HEK293T (cell line): ENCODE measurements around the gene CKLF.

Source experiments
- BHLHE40 ChIP-seq: fragments of 450-650 bp; IDR thresholded peaks from 2 replicates; pipeline ENCODE4 v1.6.1; 2016; ENCODE audit warnings: mild to moderate bottlenecking, moderate library complexity, borderline replicate concordance
- CTBP1 ChIP-seq: fragments of 450-650 bp; IDR thresholded peaks from 2 replicates; pipeline ENCODE4 v1.6.1; 2016; ENCODE audit warnings: borderline replicate concordance
- ELF4 ChIP-seq: fragments of 450-650 bp; IDR thresholded peaks from 2 replicates; pipeline ENCODE4 v1.6.1; 2017; ENCODE audit warnings: antibody characterized with exemption
- FOXA1 ChIP-seq: fragments of 450-650 bp; IDR thresholded peaks from 2 replicates; pipeline ENCODE4 v1.6.1; 2016; ENCODE audit warnings: mild to moderate bottlenecking
- FOXK2 ChIP-seq: fragments of 450-650 bp; IDR thresholded peaks from 2 replicates; pipeline ENCODE4 v1.6.1; 2016; ENCODE audit warnings: mild to moderate bottlenecking
- FOXM1 ChIP-seq: fragments of 450-650 bp; IDR thresholded peaks from 2 replicates; pipeline ENCODE4 v1.6.1; 2017; ENCODE audit warnings: mild to moderate bottlenecking, borderline replicate concordance
- L3MBTL2 ChIP-seq: fragments of 450-650 bp; conservative IDR thresholded peaks from 2 replicates; pipeline ENCODE4 v1.6.1; 2016; ENCODE audit warnings: mild to moderate bottlenecking
- LEF1 ChIP-seq: fragments of 450-650 bp; IDR thresholded peaks from 2 replicates; pipeline ENCODE4 v1.6.1; 2017; ENCODE audit warnings: mild to moderate bottlenecking, borderline replicate concordance
- NFRKB ChIP-seq: fragments of 450-650 bp; IDR thresholded peaks from 2 replicates; pipeline ENCODE4 v1.6.1; 2016; ENCODE audit warnings: mild to moderate bottlenecking, moderate library complexity
- PKNOX1 ChIP-seq: fragments of 450-650 bp; IDR thresholded peaks from 2 replicates; pipeline ENCODE4 v1.6.1; 2016
- SP1 ChIP-seq: fragments of 450-650 bp; IDR thresholded peaks from 2 replicates; pipeline ENCODE4 v1.6.1; 2017
- SUZ12 ChIP-seq: fragments of 450-650 bp; IDR thresholded peaks from 2 replicates; pipeline ENCODE4 v1.6.1; 2016; ENCODE audit warnings: mild to moderate bottlenecking
- TARDBP ChIP-seq: fragments of 450-650 bp; IDR thresholded peaks from 2 replicates; pipeline ENCODE4 v1.6.1; 2016
- ZNF384 ChIP-seq: fragments of 450-650 bp; IDR thresholded peaks from 2 replicates; pipeline ENCODE4 v1.6.1; 2016

GRCh38 chr16:66590322-66590721 is 37.9 kb downstream of the CKLF start:
- TF ChIP-seq FOXK2 (no peak), BHLHE40 (no peak), SUZ12 (no peak), FOXM1 (no peak), CTBP1 (no peak), SP1 (no peak), LEF1 (no peak), NFRKB (no peak), FOXA1 (no peak), PKNOX1 (no peak), ELF4 (no peak), TARDBP (no peak), ZNF384 (no peak), L3MBTL2 (no peak)
